SU-DHL-6 (cell line): ENCODE data around the gene TTF1.

ENCODE experiments used
- EZH2phosphoT487 ChIP-seq: fragments of 200-600 bp; sonication (generic), shearing (Covaris generic); conservative IDR thresholded peaks from 2 replicates; pipeline ENCODE4 v1.6.1; 2018; ENCODE audit warnings: mild to moderate bottlenecking, antibody characterized with exemption, low read length, moderate library complexity, mixed read lengths
- TF ChIP-seq, protein P1 (sequence below): fragments of 200-600 bp; sonication (generic); IDR thresholded peaks from one replicate; pipeline ENCODE4 v1.5.1; 2017; ENCODE audit warnings: antibody characterized with exemption, mild to moderate bottlenecking, low read length, moderate library complexity; ENCODE audit not compliant: insufficient read depth, poor library complexity, severe bottlenecking

DNA sequence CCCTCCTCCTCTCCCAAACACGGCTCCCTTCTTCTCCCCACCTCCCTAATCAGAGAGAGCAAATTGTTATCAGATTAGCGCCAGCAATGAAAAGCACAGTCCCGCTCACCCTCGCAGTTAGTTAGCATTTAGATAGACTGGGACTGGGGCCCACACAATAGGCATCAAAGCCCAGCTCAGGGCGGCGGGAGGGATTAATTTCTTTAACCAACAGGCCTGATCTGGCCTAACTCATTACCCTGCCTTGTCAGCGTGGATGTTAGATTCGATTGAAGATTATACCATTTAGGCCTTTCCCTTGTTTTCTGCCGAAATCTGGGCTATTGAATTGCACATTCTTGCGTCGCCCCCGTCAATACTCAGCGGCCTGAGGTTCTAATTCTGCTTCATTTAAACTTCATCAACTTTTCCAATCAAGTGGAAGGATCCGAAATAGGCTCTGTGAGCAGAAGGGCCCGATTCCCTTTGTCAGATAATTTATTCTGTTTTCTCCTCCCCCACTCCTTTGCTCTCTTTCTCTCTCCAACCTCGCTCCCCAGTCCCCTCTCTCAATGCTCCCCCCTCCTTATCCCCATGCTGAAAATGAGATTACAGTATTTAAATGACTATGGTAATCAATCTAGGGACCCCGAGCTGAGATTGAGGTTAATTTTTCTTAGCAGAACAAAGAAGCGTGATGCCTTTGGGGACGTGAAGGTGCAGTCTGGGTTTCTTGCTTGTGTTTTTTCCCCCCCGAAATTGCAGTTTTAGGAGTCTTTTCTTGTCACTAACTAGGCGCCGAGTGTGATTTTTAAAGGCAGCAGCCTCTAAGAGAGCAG, 18.4 kb upstream of the TTF1 start:
- TF ChIP-seq, protein P1, sequence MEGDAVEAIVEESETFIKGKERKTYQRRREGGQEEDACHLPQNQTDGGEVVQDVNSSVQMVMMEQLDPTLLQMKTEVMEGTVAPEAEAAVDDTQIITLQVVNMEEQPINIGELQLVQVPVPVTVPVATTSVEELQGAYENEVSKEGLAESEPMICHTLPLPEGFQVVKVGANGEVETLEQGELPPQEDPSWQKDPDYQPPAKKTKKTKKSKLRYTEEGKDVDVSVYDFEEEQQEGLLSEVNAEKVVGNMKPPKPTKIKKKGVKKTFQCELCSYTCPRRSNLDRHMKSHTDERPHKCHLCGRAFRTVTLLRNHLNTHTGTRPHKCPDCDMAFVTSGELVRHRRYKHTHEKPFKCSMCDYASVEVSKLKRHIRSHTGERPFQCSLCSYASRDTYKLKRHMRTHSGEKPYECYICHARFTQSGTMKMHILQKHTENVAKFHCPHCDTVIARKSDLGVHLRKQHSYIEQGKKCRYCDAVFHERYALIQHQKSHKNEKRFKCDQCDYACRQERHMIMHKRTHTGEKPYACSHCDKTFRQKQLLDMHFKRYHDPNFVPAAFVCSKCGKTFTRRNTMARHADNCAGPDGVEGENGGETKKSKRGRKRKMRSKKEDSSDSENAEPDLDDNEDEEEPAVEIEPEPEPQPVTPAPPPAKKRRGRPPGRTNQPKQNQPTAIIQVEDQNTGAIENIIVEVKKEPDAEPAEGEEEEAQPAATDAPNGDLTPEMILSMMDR = no peak
- no peak for TF ChIP-seq EZH2phosphoT487
